GM19324 (cell line): ENCODE measurements around the gene MAP1B.
"Not testable (repeated sequence)": the region's sequence is repeated elsewhere in the genome, so short reads cannot be mapped to it uniquely, and the experiment has no call there.

ENCODE experiments used
- ATAC-seq: cut with Tn5 transposase; IDR thresholded peaks from one replicate; pipeline ENCODE4 v1.9.1; 2021; ENCODE audit warnings: mild to moderate bottlenecking, moderate library complexity; ENCODE audit not compliant: unreplicated experiment, low FRiP score

Gene MAP1B

GRCh38 chr5:72107131-72107900, at the start of gene MAP1B:
Gene MAP1B (plus strand): TSS chr5:72107475. CDS start chr5:72107532, 57 bp downstream.
- no peak for ATAC-seq

GRCh38 chr5:72057816-72058215, 49.5 kb upstream of the MAP1B start:
- ATAC-seq, result no peak

GRCh38 chr5:72063219-72063819, 44.0 kb upstream of the MAP1B start:
- no peak for ATAC-seq

GRCh38 chr5:72064801-72065570, 42.3 kb upstream of the MAP1B start:
- ATAC-seq, result no peak

GRCh38 chr5:72065751-72066255, 41.5 kb upstream of the MAP1B start:
- no peak for ATAC-seq

- ATAC-seq, result no peak
These were observed 40.6 kb upstream of the MAP1B start for GRCh38 chr5:72066705-72067107.

- ATAC-seq, result no peak
These were observed 39.4 kb upstream of the MAP1B start for GRCh38 chr5:72067682-72068470.

GRCh38 chr5:72070529-72070928, 36.7 kb upstream of the MAP1B start:
- ATAC-seq, result no peak

GRCh38 chr5:72071906-72072305, 35.4 kb upstream of the MAP1B start:
- ATAC-seq, result no peak

- no peak for ATAC-seq
These were observed 33.0 kb upstream of the MAP1B start for GRCh38 chr5:72074251-72074650.

- ATAC-seq, result no peak
These were observed 31.8 kb upstream of the MAP1B start for GRCh38 chr5:72075461-72075860.

GRCh38 chr5:72076621-72077300, 30.5 kb upstream of the MAP1B start:
- no peak for ATAC-seq

GRCh38 chr5:72077390-72077789, 29.9 kb upstream of the MAP1B start:
- ATAC-seq, result no peak

GRCh38 chr5:72079288-72079687, 28.0 kb upstream of the MAP1B start:
- no peak for ATAC-seq

GRCh38 chr5:72082048-72082447, 25.2 kb upstream of the MAP1B start:
- ATAC-seq, result no peak

GRCh38 chr5:72084876-72085275, 22.4 kb upstream of the MAP1B start:
- no peak for ATAC-seq

- ATAC-seq, result no peak
These were observed 22.0 kb upstream of the MAP1B start for GRCh38 chr5:72085319-72085718.

GRCh38 chr5:72089713-72090112, 17.6 kb upstream of the MAP1B start:
- ATAC-seq, result not testable (repeated sequence)

GRCh38 chr5:72092074-72092473, 15.2 kb upstream of the MAP1B start:
- ATAC-seq, result no peak

GRCh38 chr5:72093217-72093616, 14.1 kb upstream of the MAP1B start:
- ATAC-seq, result no peak
